GM18870 (cell line): Measurements from ENCODE around the gene NAT14.
"Not testable (repeated sequence)": the region's sequence is repeated elsewhere in the genome, so short reads cannot be mapped to it uniquely, and the experiment has no call there.

Experiments used
- ATAC-seq: cut with Tn5 transposase; IDR thresholded peaks from one replicate; pipeline ENCODE4 v1.9.1; 2021; ENCODE audit warnings: moderate library complexity; ENCODE audit not compliant: unreplicated experiment

NAT14 gene

DNA sequence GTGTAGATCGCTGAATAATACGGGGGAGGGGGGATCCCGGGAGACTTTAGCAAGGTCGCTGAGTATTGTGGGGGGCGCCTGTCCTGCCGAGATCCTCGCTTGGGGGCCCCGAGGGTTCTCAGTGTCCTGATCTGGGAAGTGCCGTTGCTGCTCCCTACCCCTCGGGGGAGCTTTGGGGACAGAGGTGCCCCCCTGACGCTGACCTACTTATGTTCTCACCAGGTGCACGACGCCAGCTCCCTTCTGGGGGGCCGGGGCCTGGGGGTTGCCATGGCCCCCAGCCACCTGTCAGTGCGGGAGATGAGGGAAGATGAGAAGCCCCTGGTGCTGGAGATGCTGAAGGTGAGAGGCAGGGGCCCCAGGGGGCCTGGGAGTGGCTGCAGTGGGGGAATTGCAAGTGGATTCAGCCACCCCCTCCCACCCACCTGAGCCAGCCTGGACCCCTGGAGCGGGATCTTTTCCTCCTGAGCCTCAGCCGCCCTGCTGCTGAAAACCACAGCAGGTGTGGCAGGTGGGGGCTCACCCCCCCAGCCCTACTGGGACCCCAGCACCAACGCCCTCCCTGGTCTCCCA, 537 bp downstream of the NAT14 start:
- no peak for ATAC-seq

DNA sequence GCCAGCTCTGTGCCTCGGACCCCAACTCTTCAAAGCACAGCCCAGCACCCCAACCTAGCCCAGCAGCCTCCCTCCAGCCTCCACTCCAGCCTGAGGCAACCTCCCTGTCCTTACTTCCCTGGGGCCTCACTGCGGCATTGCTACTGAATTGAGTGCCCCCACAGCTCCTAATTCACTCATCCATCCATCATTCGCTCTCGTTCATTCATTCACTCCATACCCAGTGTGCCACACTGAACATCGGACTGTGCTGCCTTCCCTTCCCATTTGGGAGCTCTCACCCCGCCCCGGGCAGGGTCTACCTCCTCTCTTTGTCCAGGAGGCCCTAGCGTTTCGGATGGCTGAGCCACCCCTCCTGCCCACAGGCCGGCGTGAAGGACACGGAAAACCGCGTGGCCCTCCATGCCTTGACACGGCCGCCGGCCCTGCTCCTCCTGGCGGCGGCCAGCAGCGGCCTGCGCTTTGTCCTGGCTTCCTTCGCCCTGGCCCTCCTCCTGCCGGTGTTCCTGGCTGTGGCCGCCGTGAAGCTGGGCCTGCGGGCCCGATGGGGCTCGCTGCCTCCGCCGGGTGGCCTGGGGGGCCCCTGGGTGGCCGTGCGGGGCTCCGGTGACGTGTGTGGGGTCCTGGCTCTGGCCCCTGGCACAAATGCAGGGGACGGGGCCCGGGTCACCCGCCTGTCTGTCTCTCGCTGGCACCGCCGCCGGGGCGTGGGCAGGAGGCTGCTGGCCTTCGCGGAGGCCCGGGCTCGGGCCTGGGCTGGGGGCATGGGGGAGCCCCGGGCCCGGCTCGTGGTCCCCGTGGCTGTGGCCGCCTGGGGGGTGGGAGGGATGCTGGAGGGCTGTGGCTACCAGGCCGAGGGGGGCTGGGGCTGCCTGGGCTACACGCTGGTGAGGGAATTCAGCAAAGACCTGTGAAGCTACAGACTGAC, 1.3 kb downstream of the NAT14 start:
- no peak for ATAC-seq

DNA sequence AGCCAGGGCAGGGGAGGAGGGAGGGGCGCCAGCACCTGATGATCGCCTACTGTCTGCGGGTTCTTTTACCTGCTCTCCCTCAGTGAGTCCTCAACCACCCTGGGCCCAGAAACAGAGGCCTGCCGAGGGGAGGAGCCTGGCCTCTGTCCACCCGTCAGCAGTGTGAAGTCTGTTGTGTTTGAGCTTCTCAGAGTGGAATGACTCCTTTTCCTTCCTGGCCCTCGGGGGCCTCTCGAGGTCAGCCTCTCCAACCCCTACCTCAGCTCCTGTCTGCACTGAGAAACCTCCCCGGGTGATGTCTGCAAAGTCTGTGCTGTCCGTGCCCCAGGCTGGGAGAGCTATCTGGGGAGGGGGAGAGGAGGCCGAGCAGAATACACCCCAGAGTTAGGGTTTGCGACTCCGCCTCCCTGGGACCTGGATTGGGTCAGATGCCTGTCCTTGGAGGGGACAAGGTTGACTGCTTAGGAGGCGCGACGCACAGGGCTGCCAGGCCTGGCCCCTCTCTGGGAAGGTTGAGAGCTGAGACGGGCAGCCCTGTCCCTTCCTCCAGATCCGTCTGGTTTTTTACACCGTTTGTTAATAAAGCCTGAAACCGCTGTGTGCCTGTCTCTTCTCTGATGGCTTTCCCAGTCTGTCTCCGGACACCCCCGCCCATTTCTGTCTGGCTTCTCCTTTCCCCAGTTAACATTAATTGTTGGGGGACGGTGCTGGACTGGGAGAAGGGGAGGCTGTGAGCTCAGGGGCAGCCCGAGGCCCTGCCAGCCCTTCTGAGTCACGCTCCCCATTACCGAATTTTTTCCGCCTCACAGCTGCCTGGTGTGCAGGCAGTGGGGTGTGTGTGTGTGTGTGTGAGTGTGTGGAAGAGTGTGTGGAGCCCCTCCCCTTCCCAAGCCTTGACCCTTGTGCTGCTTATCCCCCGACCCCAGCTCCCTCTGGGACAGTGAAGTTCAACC, 2.3 kb downstream of the NAT14 start:
- no peak for ATAC-seq

DNA sequence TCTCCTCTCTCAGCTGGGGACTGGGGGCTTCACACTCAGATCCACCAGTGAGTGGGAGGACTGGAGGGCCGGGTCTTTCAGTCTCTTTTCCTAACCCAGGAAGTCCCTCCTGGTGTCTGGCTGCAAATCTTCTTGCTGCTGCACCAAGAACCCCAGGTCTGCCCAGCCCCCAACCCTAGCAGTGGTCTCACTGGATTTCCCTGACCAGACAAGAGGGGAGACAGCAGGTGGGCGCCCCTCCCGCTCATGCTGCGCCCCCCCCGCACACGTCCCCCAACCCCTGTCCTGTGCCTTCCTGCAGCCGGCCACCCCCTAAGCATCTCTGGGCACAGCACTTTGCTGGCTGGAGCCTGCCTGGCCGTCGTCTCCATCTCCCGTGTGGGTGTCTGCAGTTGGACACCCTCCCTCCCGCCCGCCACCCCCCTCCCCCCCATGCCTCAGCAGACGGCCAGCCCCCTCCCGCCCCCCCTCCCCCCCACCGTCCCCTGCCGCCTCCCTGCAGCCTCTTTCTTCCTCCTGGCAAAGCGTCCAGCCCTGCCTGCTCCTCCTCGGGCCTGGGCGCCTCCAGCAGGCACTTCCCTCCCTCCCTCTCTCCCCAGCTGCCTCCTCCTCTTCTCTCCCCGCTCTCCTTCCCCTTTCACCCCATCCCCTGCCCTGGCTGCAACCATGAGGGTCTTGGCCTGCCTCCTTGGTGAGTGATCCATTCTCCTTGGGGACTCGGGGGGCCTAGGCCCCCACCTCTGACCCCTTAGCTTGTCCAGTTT, 3.1 kb downstream of the NAT14 start, which contains the start of gene SSC5D:
TSS of gene SSC5D (plus strand) at position 513 of the 764 bp plus-strand sequence. CDS start at position 667, 154 bp downstream.
- ATAC-seq, result no peak

DNA sequence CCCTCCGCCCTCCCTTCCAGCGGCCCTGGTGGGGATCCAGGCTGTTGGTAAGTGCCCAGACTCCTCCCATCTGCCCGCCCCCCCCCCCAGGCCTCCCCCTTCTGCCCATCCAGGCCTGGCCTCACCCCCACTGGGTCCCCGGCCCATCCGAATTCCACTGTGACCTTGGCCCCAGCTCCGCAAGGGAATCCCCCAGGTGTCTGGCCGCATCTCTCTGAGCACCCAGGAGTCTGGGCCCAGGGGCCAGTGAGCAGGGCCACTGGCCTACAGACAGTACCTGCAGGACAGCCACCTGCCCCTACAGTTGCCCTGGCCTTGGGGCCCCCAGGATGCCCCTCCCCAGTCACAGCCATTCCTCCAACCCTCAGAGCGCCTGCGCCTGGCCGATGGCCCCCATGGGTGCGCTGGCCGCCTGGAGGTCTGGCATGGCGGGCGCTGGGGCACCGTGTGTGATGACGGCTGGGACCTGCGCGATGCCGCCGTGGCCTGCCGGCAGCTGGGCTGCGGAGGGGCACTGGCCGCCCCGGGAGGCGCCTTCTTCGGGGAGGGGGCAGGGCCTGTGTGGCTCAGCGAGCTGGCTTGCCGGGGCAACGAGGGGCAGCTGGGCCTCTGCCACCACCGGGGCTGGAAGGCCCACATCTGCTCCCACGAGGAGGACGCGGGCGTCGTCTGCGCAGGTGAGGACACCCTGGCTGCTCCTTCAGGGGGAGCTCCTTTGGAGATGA, 4.2 kb downstream of the NAT14 start:
- ATAC-seq, result no peak

DNA sequence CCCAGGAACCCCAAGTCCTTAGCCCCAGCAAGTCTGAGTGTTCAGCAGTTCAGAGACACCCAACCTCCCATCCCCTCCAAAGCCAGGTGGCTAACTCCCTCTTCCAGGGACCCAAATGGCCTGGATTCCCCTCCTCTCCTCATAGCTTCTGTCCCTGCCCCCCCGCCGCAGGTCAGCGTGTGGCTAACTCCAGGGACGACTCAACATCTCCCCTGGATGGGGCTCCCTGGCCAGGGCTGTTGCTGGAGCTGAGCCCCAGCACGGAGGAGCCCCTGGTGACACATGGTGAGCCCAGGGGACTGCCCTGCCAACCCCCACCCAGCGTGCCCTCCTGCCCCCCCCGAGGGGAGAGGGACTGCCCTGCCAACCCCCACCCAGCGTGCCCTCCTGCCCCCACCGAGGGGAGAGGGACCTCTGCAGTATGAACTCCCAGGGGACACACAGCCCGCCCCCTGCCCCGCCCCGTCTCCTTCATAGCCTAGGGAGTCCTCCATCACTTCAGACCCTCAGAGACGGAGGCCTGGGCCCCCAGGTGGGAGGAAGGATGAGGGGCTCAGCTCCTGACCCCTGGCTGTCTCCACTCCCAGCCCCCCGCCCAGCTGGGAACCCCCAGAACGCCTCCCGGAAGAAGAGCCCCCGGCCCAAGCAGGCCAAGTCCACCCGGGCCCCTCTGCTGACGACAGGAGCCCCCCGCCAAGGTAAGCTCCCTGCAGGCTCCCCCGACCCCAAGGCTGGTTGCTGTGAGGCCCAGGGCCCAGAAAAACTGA, 4.9 kb downstream of the NAT14 start:
- no peak for ATAC-seq

DNA sequence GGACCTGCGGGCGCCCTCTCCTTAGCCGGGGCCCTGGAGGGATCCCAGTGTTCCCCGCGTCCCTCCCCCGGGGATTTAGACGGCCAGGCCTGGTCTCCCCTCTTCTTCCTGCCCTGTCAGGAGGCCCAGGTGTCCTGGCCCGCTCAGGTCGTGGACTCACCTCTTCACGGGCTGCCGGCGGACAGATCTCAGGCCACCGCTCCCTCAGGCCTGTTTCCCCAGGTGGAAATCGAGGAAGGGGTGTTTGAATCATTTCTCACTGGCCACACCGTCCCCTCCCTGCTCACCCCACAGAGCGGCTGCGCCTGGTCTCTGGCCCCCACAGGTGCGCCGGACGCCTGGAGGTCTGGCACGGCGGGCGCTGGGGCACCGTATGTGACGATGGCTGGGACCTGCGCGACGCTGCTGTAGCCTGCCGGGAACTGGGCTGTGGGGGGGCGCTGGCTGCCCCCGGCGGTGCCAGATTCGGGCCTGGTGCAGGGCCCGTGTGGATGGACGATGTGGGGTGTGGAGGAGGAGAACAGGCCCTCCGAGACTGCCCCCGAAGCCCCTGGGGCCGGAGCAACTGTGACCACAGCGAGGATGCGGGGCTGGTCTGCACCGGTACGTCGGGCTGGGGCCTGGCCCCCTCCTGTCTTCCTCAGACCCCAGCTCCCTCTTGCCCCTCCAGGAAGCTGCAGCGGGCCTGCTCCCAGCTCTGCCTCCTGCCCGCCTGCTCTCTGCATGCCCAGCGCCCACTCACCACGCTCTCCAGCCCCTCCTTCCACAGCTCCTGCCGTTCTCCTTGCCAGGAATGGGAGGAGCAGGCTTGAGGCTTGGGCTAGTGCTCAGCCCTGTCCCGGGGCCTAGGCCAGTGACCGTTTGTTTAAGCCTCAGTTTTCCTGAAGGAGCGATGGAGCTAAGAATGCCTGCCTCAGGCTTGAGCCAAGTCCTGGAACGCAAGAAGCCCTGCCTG, 5.8 kb downstream of the NAT14 start:
- ATAC-seq, result no peak

DNA sequence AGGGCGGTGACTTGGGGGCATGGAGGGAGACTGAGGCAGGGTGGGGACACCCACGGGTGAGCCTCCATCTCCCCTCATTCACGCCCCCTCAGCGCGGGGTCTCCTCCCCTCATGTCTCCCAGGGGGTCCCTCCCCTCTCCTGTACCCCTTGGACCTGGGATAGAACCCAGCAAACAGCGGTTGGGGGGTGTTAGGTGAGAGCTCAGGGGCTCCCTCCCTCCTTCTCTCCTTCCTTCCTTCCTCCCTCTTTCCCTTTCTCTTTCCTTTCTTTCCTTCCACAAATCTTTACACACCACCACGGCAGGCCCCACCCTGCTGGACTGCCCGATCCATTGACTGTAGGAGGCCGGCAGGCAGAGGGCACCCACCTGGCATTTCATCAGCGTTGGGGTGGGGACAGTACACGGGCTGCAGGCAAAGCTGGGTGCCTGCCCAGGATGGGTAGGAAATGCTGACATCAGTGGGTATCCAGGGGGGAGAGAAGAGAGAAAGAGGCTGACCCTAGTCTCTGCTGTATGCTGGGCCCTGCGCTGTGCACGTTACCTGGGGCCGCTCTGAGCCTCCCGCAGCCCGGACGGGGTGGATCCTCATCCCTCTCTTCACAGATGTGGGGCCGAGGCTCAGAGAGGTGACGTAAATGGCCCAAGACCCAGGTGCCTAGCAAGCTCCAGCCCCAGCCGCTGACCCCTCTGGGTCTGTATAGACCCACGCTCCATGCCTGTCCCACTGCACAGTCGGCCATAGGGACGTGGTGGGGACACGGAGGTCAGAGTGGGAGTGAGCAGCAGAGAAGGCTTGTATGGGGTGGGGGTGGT, 6.8 kb downstream of the NAT14 start:
- ATAC-seq, result no peak

DNA sequence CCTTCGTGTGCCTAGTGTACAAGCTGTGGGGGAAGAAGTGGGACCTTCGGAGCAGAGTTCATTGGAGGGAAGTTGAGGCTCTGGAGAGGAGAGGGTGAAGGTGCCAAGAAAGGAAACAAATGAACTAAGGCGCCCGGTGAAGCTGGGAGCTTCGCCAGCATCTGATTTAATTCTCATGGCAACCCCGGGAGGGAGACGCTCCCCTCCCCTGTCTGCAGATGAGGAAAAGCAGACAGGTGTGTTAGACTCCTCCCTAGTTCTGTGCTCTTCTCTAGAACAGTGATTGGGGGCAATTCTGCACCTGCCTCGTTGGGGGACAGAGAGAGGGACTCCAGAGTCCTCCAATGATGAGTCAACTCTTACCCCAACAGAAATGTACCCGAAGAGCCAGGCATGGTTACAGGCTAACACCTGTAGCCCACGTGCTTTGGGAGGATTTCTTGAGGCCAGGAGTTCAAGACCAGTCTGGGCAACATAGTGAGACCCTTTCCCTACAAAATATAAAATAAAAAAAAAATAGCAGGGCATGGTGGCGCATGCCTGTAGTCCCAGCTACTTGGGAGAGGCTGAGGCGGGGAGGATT, 7.5 kb downstream of the NAT14 start:
- ATAC-seq, result no peak

DNA sequence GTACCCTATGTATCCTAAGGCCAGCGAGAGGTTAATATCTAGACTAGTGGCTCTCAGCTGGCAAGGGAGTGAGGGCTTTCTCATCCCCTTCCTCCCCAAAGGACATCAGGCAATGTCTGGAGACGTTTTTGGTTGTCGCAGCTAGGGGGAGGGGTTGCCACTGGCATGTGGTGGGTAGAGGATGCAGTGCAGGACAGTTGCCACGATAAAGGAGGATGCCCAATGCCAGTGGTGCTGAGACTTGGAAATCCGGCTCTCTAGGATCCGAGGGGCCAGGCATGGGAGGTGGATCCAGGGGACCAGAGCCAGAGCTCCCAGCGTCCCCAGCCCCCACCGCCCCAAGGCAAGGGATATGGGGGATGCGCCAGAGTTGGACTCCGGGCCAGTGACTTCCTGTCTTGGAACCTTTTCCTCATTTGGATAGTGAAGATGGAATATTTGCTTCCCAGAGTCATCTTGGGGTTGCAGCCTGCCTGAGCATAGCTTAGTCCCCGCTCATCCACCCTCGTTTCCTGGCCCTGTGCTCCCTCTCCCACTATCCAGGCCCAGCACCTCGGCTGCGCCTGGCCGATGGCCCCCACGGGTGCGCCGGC, 8.2 kb downstream of the NAT14 start:
- no peak for ATAC-seq

DNA sequence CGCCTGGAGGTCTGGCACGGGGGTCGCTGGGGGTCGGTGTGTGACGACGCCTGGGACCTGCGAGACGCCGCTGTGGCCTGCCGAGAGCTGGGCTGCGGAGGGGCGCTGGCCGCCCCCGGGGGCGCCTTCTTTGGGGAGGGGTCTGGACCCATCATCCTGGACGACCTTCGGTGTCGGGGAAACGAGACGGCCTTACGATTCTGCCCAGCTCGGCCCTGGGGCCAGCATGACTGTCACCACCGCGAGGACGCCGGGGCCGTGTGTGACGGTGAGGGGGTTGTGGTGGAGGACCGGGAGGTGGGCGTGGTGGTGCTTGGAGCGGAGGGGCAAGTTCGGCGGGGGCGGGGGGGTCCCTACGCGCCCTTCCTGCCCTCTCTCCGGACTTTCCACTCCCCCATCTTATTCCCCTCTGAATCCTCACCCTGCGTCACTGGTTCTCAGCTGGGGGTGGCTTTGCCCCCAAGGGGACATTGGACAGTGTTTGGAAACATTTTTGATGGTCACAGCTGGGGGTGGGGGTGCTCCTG, 8.7 kb downstream of the NAT14 start:
- ATAC-seq, result no peak

DNA sequence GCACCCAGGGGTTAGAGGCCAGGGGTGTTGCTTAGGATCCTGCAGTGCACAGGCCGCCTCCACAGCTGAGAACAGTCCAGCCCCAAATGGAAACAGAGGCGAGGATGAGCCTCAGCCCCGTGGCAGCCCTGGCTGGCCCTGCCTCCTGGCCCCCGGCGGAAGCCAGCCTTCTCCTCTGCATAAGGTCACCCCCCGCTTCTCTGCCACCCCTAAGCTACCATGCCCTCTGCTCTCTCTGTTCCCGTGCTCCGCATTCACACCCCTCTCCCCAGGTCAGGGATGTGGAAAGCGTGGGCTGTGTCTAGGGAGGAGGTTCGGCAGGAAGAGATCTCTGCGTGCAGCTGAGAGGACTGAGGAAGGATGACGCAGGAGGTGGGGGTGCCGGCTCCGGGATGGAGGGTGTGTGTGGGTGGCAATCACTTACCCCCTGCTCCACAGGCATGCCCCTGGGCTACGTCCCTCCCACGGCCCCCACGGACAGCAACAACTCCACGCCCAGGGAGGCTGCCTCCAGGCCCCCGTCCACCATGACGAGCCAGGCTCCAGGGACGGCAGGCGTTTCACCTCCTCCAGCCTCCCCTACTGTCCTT, 9.3 kb downstream of the NAT14 start:
- no peak for ATAC-seq

DNA sequence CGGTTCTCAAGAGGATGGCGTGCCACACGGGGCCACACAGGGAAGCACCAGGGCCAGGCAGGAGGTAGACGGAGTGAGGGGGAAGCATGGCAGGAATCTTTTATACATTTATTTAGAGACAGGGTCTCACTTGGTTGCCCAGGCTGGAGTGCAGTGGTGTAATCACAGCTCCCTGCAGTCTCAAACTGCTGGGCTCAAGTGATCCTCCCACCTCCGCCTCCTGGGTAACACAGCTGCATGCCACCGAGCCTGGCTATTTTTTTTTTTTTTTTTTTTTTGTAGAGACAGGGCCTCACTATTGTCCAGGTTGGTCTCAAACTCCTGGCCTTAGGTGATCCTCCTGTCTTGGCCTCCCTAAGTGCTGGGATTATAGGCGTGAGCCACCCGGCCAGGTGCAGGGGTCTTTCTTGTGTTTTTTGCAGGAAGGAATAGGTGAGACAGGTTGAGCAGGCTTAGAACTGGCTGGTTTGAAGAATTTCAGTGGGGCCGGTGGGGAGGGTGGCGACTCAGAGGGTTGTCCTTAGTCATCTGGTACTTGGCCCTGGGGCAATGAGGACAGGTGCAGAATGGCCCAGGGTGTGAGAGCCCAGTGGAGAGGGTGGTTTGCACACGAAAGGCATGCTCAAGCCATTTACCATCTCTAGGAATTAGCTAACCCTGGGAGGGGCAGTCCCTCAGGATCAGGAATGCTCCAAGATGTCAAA, 10.8 kb downstream of the NAT14 start:
- ATAC-seq, result no peak

DNA sequence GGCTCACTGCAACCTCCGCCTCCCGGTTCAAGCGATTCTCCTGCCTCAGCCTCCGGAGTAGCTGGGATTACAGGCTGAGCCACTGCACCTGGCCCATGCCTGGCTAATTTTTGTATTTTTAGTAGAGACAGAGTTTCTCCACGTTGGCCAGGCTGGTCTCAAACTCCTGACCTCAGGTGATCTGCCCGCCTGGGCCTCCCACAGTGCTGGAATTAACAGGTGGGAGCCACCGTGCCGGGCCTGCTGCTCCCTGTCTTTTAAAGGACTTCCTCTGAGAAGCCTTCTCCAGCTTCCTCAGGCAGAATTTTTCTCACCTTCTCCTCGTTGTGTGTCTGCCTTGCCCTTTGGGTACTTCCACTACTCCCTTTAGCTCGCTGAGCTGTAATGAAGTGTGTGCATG, 11.8 kb downstream of the NAT14 start:
- not testable (repeated sequence) for ATAC-seq

DNA sequence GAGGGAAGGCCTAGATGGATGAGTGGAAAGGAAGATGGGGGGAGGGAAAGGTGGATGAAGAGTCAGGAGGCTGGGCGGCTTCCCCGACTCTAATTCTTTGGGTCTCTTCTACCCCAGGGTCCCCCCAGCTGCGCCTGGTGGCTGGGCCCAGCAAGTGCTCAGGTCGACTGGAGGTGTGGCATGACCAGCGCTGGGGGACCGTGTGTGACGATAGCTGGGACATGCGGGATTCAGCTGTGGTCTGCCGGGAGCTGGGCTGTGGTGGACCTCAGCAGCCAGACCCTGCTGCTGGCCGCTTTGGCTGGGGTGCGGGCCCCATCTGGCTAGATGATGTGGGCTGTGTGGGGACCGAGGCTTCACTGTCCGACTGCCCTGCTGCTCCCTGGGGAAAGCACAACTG, 12.8 kb downstream of the NAT14 start:
- no peak for ATAC-seq
